K562 treated with DMSO at 1 percent for 48 hours (cell line): ENCODE results near the gene PCSK7. TPM values are rescaled to one million over a fixed set of nuclear protein-coding genes. Genes with fewer than 3 reads are reported as not detected.

ENCODE experiments used
- total RNA-seq: library from RNA; unstranded; fragments of 300-600 nt; gene quantifications from 2 replicates; pipeline ENCODE4 v1.2.3, GENCODE V29; 2022; ENCODE audit warnings: low replicate concordance; ENCODE audit errors: extremely low read depth

PCSK7 gene
- not detected in 2 replicates for total RNA-seq

GRCh38 chr11:117231842-117232091, at the start of gene PCSK7:
TSS of gene PCSK7 (minus strand) at chr11:117232073. CDS start at chr11:117229844, 2,229 bp downstream.

GRCh38 chr11:117232092-117232878, 412 bp upstream of the PCSK7 start, which contains the start of gene RNF214:
TSS of gene RNF214 (plus strand) at chr11:117232671. CDS start at chr11:117234273, 1,602 bp downstream.

GRCh38 chr11:117199053-117199915, 32.6 kb downstream of the PCSK7 start, which contains the start of gene TAGLN:
TSS of gene TAGLN (plus strand) at chr11:117199370. CDS start at chr11:117203014, 3,644 bp downstream.

GRCh38 chr11:117178210-117179034, 53.5 kb downstream of the PCSK7 start, which contains the start of gene SIDT2:
TSS of gene SIDT2 (plus strand) at chr11:117178743. CDS start at chr11:117179264, 521 bp downstream.

Other genes starting within 250 kb of the PCSK7 start
- not detected in 2 replicates for gene SIK3, start 133.6 kb downstream of the PCSK7 start, total RNA-seq
- not detected in 2 replicates for gene PAFAH1B2, start 87.8 kb downstream of the PCSK7 start, total RNA-seq
- not detected in 2 replicates for gene SIDT2, start 53.3 kb downstream of the PCSK7 start, total RNA-seq
- gene TAGLN, start 32.7 kb downstream of the PCSK7 start, total RNA-seq = not detected in 2 replicates
- not detected in 2 replicates for gene RNF214, start 598 bp upstream of the PCSK7 start, total RNA-seq
- not detected in 2 replicates for gene BACE1-AS, start 59.3 kb upstream of the PCSK7 start, total RNA-seq
- gene BACE1, start 84.2 kb upstream of the PCSK7 start, total RNA-seq = not detected in 2 replicates
- gene CEP164, start 95.8 kb upstream of the PCSK7 start, total RNA-seq = not detected in 2 replicates